ENCODE results near the gene MPV17L2.

The MPV17L2 gene

GRCh38 chr19:18245297-18245696 is 52.3 kb downstream of the MPV17L2 start:
- no peak for DNase-seq (ENCODE audit: low spot score)
